ENCODE data around the gene SLC16A1. TPM values are rescaled to one million over a fixed set of nuclear protein-coding genes. Genes with fewer than 3 reads are reported as not detected.

The SLC16A1 gene
- total RNA-seq, 1 experiment from 2014 or later = 74.6 TPM

DNA sequence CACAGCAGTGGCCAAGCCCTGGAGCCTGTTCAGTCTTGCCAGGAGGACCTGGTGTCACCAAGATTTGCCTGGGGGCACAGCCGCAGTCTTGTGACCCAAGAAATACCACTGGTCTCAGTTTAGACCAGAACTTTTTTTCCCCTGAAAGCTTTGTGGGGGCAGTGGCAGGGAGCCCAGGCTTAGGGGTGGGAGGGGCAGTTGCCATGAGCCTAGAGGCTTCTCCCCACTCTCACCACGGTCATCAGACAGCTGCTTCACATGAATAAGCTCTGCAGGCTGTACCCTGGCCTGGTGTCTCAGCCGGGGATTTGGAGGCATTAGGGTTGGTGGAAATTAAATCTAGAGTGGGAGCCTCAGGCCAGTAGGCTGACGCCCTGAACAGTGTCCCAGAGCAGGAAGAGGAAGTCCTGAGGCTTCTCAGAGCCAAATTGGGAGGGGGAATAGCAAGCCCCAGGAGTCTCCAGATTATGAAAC lies 73.7 kb downstream of the SLC16A1 start:
- no peaks in the 10 kb centered on the region for H3K27me3 ChIP-seq (ENCODE audit: insufficient read depth, low read depth)
- TF ChIP-seq, protein P1, sequence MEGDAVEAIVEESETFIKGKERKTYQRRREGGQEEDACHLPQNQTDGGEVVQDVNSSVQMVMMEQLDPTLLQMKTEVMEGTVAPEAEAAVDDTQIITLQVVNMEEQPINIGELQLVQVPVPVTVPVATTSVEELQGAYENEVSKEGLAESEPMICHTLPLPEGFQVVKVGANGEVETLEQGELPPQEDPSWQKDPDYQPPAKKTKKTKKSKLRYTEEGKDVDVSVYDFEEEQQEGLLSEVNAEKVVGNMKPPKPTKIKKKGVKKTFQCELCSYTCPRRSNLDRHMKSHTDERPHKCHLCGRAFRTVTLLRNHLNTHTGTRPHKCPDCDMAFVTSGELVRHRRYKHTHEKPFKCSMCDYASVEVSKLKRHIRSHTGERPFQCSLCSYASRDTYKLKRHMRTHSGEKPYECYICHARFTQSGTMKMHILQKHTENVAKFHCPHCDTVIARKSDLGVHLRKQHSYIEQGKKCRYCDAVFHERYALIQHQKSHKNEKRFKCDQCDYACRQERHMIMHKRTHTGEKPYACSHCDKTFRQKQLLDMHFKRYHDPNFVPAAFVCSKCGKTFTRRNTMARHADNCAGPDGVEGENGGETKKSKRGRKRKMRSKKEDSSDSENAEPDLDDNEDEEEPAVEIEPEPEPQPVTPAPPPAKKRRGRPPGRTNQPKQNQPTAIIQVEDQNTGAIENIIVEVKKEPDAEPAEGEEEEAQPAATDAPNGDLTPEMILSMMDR (conservative IDR thresholded peaks at IDR 0.05) = no peak
- no peak for TF ChIP-seq EZH2 (IDR thresholded peaks at IDR 0.05; ENCODE audit: low read depth)
- no peak overlapping the region for H3K4me3 ChIP-seq
- no peak for DNase-seq
- H3F3A ChIP-seq (ENCODE audit: insufficient read depth, low read depth) = peaks cover 13% of the 10 kb centered on the region; the same call in 1 of the 2 replicates
- intact Hi-C loops (cut with micrococcal nuclease; ENCODE audit: unreplicated experiment) = loop anchor here (5.0 kb wide), 1 partner anchor 165 kb away; the partner anchor contains the start of gene PPM1J
- no peaks in the 10 kb centered on the region for H3K9me2 ChIP-seq (ENCODE audit: insufficient read depth)
- ChIA-PET POLR2A (ENCODE audit: unreplicated experiment) (interaction anchor here (0.6 to 0.7 kb wide), 2 partner anchors 36 to 74 kb away, joined by 3 to 6 read pairs; partner anchors contain the start of gene SLC16A1), CTCF (interaction anchor here (0.8 to 2.1 kb wide), 2 partner anchors 161 to 190 kb away, joined by 3 to 10 read pairs; partner anchors contain the start of gene LRIG2)
- BruUV-seq (replicated peaks) = no TSS peak
- H3K79me2 ChIP-seq (ENCODE audit: low read depth) = no peaks in the 10 kb centered on the region
- H3K27ac ChIP-seq = no peak overlapping the region
- no peaks in the 10 kb centered on the region for H3K9me3 ChIP-seq (ENCODE audit: insufficient read depth, low read depth)
- peaks cover 1% of the 10 kb centered on the region for H3K4me1 ChIP-seq (replicated peaks; ENCODE audit: insufficient read depth)
- no peak overlapping the region for H3K4me2 ChIP-seq
- H4K20me1 ChIP-seq (ENCODE audit: insufficient read depth) = no peaks in the 10 kb centered on the region
- H3K36me3 ChIP-seq (ENCODE audit: low read depth) = no peaks in the 10 kb centered on the region
- no peak overlapping the region for H2AFZ ChIP-seq

DNA sequence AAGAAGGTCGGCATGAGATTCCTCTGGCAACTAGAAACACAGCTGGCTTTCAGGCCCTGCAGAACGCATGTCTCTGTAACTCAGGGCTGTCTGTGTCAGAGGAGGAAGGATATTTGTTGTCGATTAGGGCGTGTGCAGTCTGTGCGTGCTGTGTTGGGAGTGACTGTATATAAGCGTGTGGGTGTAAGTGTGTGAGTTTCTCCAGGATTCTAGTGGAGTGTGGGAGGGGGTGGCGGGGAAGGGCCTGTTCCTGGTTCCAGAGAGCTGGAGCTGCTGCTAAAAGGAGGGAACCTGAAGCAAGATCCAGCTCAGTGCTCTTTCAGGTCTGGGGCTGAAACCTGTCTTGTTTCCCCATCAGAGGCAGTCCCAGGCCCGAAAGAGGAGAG lies 74.3 kb downstream of the SLC16A1 start:
- no peaks in the 10 kb centered on the region for H3K9me3 ChIP-seq (ENCODE audit: insufficient read depth, low read depth)
- no peaks in the 10 kb centered on the region for H3K9me2 ChIP-seq (ENCODE audit: insufficient read depth)
- BruUV-seq (replicated peaks) = no TSS peak
- H3F3A ChIP-seq (ENCODE audit: insufficient read depth, low read depth) = peaks cover 13% of the 10 kb centered on the region; the same call in 1 of the 2 replicates
- TF ChIP-seq, protein P1 (conservative IDR thresholded peaks at IDR 0.05) = no peak
- no peak for TF ChIP-seq EZH2 (IDR thresholded peaks at IDR 0.05; ENCODE audit: low read depth)
- no peak overlapping the region for H3K4me3 ChIP-seq
- no peaks in the 10 kb centered on the region; the same call in 1 of the 2 replicates for H3K4me1 ChIP-seq (replicated peaks; ENCODE audit: insufficient read depth)
- H3K36me3 ChIP-seq (ENCODE audit: low read depth) = no peaks in the 10 kb centered on the region
- ChIA-PET CTCF (interaction anchor here (0.5 to 2.1 kb wide), 4 partner anchors 34 to 191 kb away, joined by 3 to 20 read pairs (median 7); partner anchors contain the start of gene LRIG2), POLR2A (ENCODE audit: unreplicated experiment) (interaction anchor here (0.6 kb wide), 1 partner anchor 94 kb away, joined by 3 read pairs; no protein-coding TSS in a partner anchor)
- H3K27ac ChIP-seq = no peak overlapping the region
- H3K4me2 ChIP-seq = no peak overlapping the region
- no peaks in the 10 kb centered on the region for H3K79me2 ChIP-seq (ENCODE audit: low read depth)
- no peaks in the 10 kb centered on the region for H3K27me3 ChIP-seq (ENCODE audit: insufficient read depth, low read depth)
- intact Hi-C loops (cut with micrococcal nuclease; ENCODE audit: unreplicated experiment) = loop anchor here (1.0 to 5.0 kb wide), 5 partner anchors 71 to 191 kb away; partner anchors contain the start of genes LRIG2, PPM1J and SLC16A1
- H4K20me1 ChIP-seq (ENCODE audit: insufficient read depth) = no peaks in the 10 kb centered on the region
- DNase-seq = no peak
- no peak overlapping the region for H2AFZ ChIP-seq

DNA sequence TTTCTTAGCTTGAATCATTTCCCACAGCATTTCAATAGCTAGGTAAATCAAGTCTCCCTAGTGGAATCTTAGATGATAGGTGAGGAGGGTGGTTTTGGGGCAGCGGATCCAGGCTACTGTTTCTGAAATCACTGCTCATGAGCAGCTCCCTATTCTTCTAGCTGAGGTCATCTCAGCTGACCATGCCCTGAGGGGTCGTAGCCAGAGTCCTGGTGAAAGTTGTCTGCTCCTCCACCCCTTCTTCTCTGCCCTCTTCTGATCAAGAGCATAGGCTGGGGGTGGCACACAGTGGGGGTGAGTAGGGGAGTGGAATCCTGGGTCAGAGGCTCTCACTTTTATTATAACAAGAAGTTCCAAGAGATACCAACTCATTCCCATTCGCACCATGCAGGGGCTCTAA lies 76.2 kb downstream of the SLC16A1 start:
- no peaks in the 10 kb centered on the region for H3K36me3 ChIP-seq (ENCODE audit: low read depth)
- no TSS peak for BruUV-seq (replicated peaks)
- H3K4me2 ChIP-seq = no peak overlapping the region
- peaks cover 13% of the 10 kb centered on the region; the same call in 1 of the 2 replicates for H3F3A ChIP-seq (ENCODE audit: insufficient read depth, low read depth)
- intact Hi-C loops (cut with micrococcal nuclease; ENCODE audit: unreplicated experiment) = loop anchor here (2.0 to 5.0 kb wide), 3 partner anchors 69 to 193 kb away; partner anchors contain the start of genes LRIG2 and PPM1J
- no peak overlapping the region for H3K27ac ChIP-seq
- H2AFZ ChIP-seq = no peak overlapping the region
- no peak overlapping the region for H3K4me3 ChIP-seq
- H4K20me1 ChIP-seq (ENCODE audit: insufficient read depth) = no peaks in the 10 kb centered on the region
- TF ChIP-seq, protein P1 (conservative IDR thresholded peaks at IDR 0.05) = no peak
- no peak for TF ChIP-seq EZH2 (IDR thresholded peaks at IDR 0.05; ENCODE audit: low read depth)
- no peaks in the 10 kb centered on the region for H3K9me2 ChIP-seq (ENCODE audit: insufficient read depth)
- DNase-seq = no peak
- H3K27me3 ChIP-seq (ENCODE audit: insufficient read depth, low read depth) = no peaks in the 10 kb centered on the region
- no peaks in the 10 kb centered on the region; the same call in 1 of the 2 replicates for H3K4me1 ChIP-seq (replicated peaks; ENCODE audit: insufficient read depth)
- ChIA-PET CTCF (interaction anchor here (1.3 kb wide), 2 partner anchors 163 to 193 kb away, joined by 4 to 5 read pairs; partner anchors contain the start of gene LRIG2), POLR2A (ENCODE audit: unreplicated experiment) (interaction anchor here (0.6 kb wide), 1 partner anchor 55 kb away, joined by 4 read pairs; no protein-coding TSS in a partner anchor)
- no peaks in the 10 kb centered on the region for H3K9me3 ChIP-seq (ENCODE audit: insufficient read depth, low read depth)
- H3K79me2 ChIP-seq (ENCODE audit: low read depth) = no peaks in the 10 kb centered on the region
